NK-92 treated with Interleukin-12 subunit alpha and Interleukin-12 subunit beta, amount 100 ng/mL, for 24 hours (cell line): ENCODE results near the gene GAL3ST3.

Experiments
- DNase-seq: peaks from one replicate; lab custom pipeline; 2025; lab: John Stamatoyannopoulos, UW

The GAL3ST3 gene

DNA sequence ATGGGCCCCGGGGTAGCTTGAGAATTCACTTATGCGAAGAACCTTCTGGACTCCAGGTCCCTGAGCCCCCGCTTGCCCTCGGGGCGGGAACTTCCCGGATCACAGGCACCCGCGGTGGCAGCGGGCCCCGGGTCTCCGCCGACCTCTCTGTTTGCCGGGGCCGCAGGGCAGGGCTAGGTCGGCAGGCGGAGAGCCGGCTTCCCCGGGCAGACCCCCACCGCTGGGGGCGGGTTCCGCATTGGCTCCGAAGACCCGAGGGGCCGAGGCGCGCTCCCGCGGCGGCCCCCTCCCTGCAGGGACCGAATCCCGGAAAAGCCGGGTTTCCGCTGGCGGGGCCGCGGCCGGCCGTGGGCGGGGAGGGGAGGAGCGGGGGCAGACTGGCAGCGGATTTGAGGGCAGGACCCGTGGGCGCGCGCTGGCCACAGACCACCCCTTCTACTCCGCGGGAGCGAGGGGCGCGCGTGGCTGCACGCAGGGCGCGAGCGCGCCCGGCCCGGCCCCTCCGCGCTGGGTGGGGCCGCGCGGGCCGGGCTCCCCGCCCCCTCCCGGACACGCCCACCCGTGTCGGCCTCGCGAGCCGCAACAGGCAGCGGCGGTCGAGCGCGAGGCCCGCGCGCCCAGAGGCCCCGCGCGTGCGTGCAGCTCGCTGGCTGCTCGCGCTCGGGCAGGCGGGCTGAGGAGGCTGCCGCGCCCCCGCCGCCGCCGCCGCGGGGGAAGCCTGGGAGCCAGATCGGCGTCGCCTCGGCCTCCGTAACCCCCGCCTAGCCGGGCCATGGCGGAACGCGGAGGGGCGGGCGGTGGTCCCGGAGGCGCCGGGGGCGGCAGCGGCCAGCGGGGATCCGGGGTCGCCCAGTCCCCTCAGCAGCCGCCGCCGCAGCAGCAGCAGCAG, 21.0 kb upstream of the GAL3ST3 start, which contains the start of gene PACS1:
Gene PACS1, plus strand, starts transcription at position 558 of the 889 bp plus-strand sequence. Its CDS starts 215 bp downstream, at position 773.
- no peak for DNase-seq

DNA sequence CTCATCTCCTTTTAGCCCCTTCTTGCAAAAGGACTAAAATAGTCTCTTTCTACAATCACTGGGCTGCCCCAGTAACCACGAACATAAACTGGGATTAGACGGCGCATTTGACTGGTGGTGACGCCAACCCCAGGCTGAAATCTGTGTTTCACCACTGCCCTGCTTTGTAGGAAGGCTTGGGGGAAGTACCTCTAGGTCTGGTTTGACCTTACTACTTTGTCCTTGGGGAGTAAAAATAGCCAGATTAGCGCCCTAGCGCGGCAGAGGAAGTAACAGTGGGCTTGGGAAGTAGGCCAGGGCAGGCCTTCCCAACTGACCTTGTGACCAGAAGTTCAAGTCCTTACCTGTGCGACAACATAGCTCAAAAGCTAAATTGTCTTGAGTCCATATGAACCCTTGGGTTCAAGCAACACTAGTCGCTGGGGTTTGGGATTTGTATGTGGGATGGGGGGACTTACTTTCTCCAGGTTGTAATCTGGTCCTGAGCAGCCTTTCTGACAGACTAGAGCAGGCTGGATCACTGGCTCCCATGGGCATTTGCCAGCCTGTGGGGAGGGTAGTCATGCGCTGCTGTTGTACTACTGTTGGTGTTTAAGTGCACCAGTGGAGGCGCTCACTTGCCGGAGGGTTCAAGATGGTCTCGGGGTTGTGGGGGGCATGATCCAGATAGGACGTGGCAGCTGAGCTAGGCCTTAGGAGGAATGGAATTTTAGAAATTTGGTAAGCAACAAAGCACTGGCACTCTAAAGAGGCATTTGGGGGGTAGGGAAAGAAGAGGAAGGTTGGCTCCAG, 20.2 kb upstream of the GAL3ST3 start:
- DNase-seq = no peak

- peak; percentile 40 for DNase-seq
These were observed 19.3 kb upstream of the GAL3ST3 start for GRCh38 chr11:66068154-66068821.

GRCh38 chr11:66067640-66068039, 18.7 kb upstream of the GAL3ST3 start:
- DNase-seq = no peak

DNA sequence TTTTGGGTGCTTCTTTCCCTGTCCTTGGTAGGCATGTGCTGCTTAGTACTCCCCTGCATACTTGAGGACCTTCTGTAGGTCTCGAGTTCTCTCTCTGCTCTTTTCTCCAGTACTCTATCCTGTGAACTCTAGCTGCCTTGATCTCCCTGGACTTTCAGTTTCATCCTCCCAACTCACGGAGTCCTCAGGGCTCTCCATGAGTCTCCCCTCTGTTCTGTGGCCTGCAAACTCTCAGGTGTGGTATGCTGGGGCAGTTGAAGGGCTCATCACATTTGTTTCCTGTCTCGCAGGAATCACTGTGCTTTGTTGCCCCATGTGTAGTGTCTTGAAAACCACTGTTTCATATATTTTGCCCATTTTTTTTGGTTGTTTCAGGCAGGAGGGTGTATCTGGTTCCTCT, 17.8 kb upstream of the GAL3ST3 start:
- DNase-seq = no peak

GRCh38 chr11:66064571-66064970, 15.6 kb upstream of the GAL3ST3 start:
- DNase-seq = no peak

- no peak for DNase-seq
These were observed 14.9 kb upstream of the GAL3ST3 start for GRCh38 chr11:66063900-66064299.

DNA sequence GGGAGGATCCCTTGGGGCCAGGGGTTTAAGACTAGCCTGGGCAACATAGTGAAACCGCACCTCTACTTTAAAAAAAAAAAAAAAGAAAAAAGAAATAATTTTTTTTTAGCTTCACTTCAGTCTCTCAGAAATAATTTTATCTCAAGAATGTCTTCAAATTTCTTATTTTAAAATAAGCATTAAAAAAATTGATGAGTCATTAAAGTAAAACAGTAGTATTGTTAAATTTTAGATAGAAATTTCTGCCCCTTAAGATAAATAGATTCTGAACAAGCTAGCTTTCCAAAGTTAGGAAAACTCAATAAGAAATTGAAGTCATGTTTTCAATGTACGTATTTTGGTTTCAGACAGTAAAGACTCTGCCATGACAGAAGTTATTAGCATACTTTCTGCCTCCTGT, 13.4 kb upstream of the GAL3ST3 start:
- no peak for DNase-seq

- no peak for DNase-seq
These were observed 12.3 kb upstream of the GAL3ST3 start for GRCh38 chr11:66061268-66061667.

DNA sequence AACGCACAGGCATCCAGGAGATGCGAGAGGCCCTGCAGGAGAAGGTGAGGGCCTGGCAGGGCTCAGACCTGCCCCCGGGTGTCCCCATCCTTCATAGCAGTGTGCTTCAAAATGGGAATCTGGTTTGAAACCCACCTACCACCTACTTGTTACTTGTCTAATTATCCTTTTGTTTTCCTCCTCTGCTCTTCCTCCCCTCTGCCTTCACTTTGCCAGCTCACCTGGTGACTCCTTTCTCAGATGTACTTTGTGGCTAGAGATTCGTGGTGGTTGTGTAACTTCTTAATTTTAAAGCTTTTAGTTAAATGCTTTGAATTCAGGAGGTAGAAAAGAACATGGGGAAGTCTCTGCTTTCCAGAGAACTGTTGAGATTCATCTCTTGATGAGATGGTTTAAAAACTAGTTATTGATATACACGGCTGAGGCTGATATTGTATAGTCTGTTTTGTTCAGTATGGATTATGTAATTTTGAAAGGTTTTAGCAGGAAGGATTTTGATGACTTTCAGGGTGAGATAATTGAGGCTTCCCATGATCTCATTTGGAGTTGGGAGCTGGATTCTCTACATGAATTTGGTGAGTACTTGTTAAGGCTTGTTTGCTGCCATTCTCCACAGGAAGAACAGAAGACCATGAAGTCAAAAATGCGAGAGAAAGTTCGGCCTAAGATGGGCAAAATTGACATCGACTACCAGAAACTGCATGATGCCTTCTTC, 11.2 kb upstream of the GAL3ST3 start:
- no peak for DNase-seq

DNA sequence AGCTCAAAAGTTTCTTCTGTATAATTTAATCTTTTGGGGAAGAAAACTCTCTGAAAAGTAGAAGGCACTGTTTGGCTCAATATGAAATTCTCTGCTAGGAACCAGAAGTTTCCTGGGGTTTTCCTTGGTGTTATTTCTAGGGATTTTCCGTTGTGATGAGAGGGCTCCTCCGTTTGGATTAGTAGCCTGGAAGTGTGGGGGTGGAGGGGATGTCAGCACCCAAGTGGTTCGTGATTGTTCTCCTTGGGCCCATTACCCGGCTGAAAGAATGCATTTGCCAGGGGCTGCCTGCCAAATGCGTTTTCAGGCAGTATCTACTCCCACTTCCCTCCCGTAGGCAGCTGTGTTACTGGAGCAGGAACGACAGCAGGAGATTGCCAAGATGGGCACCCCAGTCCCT, 7.5 kb upstream of the GAL3ST3 start:
- no peak for DNase-seq

DNA sequence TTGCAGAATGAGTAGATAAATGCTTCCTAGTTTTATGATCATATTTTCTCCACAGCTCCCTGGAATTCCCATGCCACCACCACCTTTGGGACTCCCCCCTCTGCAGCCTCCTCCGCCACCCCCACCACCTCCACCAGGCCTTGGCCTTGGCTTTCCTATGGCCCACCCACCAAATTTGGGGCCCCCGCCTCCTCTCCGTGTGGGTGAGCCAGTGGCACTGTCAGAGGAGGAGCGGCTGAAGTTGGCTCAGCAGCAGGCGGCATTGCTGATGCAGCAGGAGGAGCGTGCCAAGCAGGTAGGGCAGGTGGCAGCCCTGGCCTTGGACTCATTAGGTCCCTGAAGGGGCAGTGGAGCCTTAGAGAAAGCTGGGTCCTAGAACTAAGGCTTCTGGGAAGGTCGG, 6.1 kb upstream of the GAL3ST3 start:
- no peak for DNase-seq

GRCh38 chr11:66052664-66052982, 3.7 kb upstream of the GAL3ST3 start:
- DNase-seq = no peak

DNA sequence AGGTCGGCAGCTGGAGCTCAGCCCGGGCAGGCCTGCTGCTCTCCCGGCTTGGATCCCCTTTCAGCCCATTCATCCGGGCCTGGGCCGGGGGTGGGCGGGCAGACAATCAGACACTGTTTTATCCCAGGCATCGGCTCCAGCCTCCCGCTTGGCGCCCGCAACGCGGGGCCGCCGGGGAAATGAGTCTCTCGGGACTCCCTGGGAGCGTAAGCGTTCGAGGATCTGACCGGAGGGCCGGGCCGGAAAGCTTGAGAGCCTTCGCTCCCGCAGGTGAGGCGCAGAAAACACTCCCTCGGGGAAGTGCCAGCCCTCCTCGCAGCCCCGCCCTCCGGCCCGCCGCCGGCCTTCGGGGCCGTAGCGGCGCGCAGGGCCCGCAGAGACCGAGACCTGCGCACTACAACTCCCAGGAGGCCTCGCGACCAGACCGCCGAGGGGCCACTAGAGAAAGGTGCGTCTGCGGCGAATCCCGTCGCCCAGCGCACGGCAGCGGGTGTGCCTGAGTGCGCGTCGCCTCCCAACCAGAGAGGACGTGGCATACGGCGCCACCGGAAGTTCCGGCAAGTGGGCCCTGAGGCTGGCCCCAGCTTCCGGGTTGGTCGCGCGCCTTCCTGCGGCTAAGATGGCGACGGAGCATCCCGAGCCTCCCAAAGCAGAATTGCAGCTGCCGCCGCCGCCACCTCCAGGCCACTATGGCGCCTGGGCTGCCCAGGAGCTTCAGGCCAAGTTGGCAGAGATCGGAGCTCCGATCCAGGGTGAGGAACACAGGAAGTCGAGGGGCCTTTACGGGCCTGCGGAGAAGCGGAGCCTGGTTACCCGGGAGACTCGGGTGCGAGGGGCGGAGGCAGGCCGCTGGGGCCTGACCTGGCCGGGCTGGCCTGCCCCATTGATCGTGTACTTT, 3.1 kb upstream of the GAL3ST3 start, which contains the start of gene SF3B2:
Gene SF3B2, plus strand, starts transcription at position 599 of the 898 bp plus-strand sequence. Its CDS starts 21 bp downstream, at position 620.
- DNase-seq = peak; percentile 98

DNA sequence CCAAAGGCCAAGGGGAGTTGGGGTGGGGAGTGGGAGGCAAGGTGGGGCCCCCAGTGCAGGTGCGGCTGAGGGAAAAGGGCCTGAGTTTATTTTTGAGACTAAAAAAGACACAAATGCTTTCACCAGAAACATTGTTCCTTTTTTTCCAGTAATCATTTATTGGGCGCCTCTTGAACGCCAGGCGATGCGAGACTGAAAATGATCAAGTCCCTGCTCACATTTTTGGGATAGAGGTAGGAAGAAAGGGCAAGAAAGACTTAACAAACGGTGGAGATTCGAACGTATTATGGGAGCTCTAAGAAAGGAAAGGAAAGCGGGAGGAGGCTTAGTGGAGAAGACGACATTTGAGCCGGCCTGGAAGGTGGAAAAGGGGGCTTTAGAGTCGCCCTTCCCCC, 2.4 kb upstream of the GAL3ST3 start:
- no peak for DNase-seq

DNA sequence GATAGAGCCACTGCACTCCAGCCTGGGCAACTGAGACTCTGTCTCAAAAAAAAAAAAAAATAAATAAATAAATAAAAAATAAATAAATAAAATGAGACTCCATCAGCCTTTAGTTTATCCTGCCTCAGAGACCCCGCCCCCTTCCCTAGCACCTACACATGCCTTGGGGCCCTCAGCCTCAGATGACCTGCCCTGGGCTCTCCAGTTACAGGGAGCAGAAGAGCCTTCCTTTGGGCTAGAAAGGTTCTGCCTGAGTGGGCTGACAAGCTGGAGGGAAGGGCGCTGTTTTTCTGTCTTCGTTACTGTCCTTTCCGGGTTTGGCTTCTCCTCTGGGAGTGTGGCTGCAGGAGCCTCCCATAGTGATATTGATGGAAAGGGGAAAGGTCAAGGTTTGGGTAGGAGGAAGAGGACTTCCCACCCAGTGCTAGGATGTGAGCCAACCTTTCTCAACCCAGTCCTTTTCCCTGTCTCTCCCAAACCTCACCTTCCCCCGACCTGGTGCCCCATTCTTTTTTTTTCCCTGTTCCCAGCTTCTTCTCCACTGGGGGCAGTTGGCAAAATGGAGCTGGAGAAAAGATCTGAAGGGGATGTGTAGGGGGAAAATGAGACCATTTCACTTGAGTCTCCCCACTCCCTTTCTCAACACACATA, 1.7 kb upstream of the GAL3ST3 start:
- no peak for DNase-seq

DNA sequence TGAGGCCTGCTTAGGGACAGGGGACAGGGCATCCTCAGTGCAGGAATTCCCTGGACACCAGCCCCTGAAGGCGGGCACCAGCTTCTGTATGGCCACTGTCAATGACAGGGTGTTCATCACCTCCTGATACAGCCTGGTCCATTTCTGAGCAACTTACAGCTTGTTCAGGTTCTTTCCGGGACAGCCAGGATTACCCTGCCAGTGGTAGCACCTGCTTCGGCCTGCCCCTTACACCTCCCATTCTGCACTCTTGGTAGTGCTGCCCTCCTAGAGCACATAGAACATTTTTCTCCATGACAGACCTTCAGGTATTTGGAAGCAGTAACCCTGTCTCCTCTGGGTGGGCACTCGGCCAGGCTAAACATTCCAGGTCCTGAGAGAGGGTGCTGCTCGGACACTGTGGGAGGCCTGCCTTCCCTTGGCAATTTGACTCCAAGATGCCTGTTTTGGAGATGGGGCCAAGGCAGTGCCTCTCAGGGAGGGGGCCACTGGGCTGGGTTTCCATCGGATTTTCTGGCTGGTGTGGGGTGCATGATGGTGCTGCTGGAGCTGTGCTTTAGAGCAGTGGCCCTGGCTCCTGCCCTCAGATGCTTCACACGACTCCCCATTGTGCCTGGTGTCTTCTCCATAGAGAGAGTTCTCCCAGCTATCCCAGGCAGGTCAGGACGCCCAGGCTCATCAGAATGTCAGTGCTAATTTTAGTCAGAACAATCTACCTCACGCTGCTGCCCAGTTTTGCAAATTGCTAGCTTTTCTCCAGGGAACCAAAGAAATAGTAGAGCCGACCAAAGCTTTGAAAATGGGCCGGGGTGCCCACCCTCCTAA, 1.2 kb downstream of the GAL3ST3 start:
- no peak for DNase-seq

GRCh38 chr11:66046901-66047300, 2.1 kb downstream of the GAL3ST3 start:
- no peak for DNase-seq

GRCh38 chr11:66045177-66045639, 3.8 kb downstream of the GAL3ST3 start:
- DNase-seq = peak; percentile 71
